CD4-positive, alpha-beta T cell treated with Interleukin-15 for 1 hour (primary cell): Measurements from ENCODE around the gene C11orf54.

Experiments
- DNase-seq: peaks from one replicate; pipeline ENCODE4 v3.0.0-alpha.2; 2020

Gene C11orf54

GRCh38 chr11:93741094-93741881 lies at the start of gene C11orf54, which contains the start of gene TAF1D:
TSS of gene C11orf54 (plus strand) at chr11:93741672. CDS start at chr11:93747394, 5,722 bp downstream.
TSS of gene TAF1D (minus strand) at chr11:93741495. CDS start at chr11:93739304, 2,191 bp downstream.
- DNase-seq: peak; percentile 97

DNA sequence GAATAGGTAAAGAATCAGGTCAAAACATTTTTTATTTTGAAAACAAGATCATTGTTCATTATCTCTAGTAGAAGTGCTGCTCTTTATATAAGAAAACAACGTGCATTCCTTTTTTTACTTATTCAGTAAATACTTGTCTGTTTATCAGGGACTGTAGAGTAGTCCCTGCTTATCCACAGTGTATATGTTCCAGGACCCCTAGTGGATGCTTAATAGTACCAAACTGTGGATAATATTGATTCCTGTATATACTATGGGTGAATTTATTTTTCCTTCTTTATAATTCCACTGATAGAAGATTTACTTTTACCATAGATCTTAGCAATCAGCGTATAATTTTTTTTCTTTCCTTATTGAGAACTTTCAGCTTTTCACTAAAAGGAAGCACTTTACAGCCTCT lies 47.4 kb upstream of the C11orf54 start:
- DNase-seq: no peak

GRCh38 chr11:93694557-93694956 lies 46.9 kb upstream of the C11orf54 start:
- no peak for DNase-seq

DNA sequence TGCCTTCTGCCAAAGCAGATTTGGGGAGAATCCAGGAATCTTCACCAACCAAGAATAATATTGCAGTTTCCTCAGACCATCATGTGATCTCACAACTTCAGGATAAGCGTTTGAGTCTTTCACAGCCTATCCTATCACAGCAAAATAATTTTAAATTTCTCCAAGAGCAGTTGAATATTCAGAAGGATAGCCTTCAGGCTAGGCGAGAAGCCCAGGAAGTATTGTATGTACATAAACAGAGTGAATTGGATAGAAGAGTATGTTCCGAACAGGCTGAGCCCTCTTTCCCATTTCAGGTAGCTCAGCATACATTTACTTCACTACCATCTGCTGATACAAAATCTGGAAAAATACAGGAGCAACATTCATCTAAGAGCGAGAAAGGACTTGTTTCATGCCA lies 43.9 kb upstream of the C11orf54 start:
- DNase-seq: no peak

DNA sequence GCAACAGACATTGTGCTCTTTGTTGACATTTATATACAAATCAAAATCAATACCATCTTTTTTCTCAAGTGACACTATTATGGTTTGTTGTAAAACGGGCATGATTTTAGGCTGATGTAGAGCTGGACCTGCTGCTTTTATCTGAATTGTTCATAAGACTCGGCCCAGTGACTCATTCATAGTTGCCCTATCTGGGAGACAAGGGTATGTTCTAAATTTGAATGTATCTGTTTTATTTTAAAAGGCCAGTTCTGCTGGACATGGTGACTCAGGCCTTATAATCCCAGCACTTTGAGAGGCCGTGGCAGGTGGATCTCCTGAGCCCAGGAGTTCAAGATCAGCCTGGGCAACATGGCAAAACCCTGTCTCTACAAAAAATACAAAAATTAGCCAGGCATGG lies 40.6 kb upstream of the C11orf54 start:
- DNase-seq: no peak

DNA sequence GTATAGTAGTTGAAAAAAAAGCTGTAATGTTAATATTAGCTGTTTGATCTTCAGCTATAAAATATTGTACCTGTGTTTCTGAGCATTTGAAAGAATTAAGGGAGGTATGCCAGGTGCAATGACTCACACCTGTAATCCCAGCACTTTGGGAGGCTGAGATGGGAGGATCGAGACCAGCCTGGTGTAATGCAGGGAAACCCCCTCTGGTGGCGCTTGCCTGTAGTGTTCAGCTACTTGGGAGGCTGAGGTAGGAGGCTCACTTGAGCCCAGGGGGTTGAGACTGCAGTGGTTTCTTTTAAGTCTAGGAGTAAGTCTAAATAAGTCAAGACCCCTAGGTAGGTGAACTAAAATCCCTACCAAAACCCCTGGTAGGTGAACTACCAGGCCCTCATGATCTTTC lies 37.2 kb upstream of the C11orf54 start:
- DNase-seq: no peak

GRCh38 chr11:93710239-93710638 lies 31.2 kb upstream of the C11orf54 start:
- no peak for DNase-seq

DNA sequence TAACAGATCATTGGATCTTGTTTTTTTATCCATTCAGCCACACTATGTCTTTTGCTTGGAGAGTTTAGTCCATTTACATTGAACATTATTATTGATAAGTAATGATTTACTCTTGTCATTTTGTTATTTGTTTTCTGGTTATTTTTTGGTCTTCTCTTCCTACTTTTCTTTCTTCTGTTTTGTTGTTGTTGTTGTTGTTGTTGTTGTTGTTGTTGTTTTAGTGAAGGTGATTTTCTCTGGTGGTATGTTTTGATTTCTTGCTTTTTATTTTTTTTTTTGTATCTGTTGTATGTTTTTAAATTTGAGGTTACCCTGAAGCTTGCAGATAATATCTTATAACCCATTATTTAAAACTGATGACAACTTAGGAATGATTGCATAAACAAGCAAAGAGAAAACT lies 28.8 kb upstream of the C11orf54 start:
- no peak for DNase-seq

GRCh38 chr11:93715797-93716396 lies 25.6 kb upstream of the C11orf54 start:
- no peak for DNase-seq

GRCh38 chr11:93717501-93717900 lies 24.0 kb upstream of the C11orf54 start:
- DNase-seq: no peak

DNA sequence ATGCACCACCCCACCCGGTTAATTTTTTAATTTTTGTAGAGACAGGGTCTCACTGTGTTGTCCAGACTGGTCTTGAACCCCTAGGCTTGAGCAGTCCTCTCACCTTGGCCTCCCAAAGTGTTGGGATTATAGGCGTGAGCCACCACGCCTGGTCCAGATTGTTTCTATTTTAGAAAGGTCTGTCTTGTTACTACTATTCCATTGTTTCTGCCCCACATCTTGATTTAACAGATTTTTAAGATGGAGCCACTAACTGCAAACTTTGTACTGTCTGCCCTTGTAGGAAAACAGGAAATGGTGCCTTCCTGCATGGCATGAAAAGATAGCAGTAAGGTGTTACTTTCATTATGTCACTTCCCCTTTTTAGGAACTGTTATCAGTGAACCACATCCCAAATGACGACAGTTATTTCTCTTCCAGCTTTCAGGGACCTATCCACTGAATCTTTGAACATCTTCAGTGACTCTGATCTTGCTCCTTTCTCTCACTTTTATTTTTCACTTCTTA lies 23.4 kb upstream of the C11orf54 start:
- peak; percentile 40 for DNase-seq

GRCh38 chr11:93719310-93719709 lies 22.2 kb upstream of the C11orf54 start:
- no peak for DNase-seq

DNA sequence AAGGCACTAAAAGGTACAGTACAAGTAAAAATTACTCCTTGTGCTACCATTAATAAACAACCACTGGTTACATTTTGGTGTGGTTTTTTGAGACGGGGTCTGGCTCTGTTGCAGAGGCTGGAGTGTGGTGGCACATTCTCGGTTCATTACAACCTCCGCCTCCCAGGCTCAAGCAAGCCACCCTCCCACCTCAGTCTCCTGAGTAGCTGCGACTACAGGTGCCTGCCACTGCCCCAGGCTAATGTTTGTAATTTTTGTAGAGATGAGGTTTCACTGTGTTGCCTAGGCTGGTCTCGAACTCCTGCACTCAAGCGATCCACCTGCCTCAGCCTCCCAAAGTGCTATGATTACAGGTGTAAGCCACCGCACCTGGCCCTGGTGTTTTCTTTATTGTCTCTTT lies 20.9 kb upstream of the C11orf54 start:
- DNase-seq: no peak

GRCh38 chr11:93724089-93724488 lies 17.4 kb upstream of the C11orf54 start:
- no peak for DNase-seq

DNA sequence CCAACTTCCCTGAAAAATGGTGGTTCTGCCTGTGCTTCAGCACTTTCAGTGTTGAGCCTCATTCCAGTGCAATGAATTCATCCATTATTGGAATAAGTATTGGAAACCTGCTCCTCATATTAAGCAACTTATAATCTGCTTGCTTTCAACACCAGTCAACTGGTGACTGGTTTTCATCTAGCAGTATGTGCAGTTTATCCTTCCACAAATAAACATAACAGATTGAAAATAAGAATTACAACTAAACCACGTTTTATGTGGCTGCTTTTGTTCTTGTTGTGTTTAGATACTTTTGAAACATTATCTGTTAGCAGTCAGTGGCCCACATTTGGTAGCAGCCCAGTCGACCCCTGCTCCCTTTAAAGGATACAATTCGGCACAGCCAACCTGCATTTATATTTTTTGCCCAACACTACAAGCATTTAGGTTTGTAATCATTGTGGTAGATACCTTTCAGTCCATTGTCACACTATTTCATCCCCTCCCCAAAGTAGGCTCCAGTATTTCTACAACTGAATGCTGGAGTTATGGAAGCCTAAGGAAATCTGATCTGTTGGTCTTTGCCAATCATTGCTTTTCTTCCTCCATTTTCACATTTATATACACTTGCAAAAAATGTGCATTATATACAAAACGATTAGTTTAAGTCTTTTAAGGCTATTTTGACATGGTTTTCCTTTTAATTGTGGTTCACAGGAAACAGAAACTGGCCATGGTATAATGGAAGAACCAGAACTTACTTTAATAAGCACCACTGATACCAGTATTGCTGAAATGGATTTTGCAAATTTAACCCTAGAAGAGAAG lies 13.3 kb upstream of the C11orf54 start:
- DNase-seq: no peak

- DNase-seq: no peak
These were observed 12.7 kb upstream of the C11orf54 start for GRCh38 chr11:93728792-93729128.

DNA sequence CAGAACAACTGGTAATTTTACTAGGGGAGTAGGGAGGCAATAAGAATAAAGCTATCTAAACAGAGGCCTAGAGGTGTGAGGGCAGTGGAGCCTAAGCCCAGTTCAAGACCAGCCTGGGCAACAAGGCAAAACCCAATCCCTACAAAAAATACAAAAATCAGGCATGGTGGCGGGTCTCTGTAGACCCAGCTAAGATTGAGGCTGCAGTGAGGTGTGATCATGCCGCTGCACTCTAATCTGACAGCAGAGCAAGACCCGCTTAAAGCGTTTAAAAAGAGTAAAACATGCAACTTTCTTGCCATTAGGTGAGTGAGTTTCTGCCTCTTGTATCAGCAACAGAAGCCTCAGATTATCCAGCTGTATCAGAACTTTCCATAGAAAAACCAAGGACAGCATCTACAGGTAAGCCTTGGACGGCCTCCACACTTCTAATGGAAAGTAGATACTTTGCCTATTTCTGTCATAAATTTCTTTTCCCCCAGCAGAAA lies 12.3 kb upstream of the C11orf54 start:
- DNase-seq: no peak

GRCh38 chr11:93730108-93731107 lies 11.1 kb upstream of the C11orf54 start:
- no peak for DNase-seq

GRCh38 chr11:93732237-93732892 lies 9.1 kb upstream of the C11orf54 start:
- no peak for DNase-seq

- DNase-seq: no peak
These were observed 8.0 kb upstream of the C11orf54 start for GRCh38 chr11:93733474-93733873.

DNA sequence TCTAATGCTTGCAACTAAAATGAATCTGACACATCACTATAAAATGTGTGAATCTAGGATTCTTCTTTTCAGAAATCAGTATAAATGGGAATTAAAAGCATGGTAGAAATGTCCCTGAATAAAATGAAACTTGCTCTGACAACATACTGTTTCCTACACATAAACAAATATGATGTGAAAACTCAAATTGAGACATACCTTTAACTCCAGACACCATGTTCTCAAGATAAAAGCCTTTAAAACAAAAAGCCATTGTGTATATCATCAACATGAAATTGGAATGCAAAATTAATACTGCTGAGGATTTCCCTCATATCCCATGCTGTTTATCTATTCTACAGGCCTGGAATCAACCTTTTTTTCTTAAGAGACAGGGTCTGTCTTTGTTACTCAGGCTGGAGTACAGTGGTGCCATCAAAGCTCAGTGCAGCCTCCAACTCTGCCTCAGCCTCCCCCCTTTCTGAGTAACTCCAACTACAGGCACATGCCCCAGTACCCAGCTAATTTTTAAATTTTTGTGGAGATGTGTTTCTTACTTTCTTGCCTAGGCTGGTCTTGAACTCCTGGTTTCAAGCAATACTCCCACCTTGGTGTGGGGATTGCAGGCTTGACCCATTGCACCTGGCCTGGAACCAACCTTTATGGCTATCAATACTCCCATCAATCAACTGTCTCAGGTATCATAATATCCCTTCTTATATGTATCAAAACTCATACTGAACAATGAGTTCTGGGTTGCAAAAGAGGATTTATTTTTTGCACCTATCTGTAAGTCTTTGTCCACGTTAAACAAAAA lies 6.8 kb upstream of the C11orf54 start:
- DNase-seq: no peak
